HG02642 (cell line): ENCODE measurements around the gene ARVCF.
"Not testable (repeated sequence)": the region's sequence is repeated elsewhere in the genome, so short reads cannot be mapped to it uniquely, and the experiment has no call there.

Source experiments
- ATAC-seq: cut with Tn5 transposase; IDR thresholded peaks from one replicate; pipeline ENCODE4 v1.9.1; 2021; ENCODE audit warnings: mild to moderate bottlenecking; ENCODE audit not compliant: unreplicated experiment, poor library complexity

The ARVCF gene

DNA sequence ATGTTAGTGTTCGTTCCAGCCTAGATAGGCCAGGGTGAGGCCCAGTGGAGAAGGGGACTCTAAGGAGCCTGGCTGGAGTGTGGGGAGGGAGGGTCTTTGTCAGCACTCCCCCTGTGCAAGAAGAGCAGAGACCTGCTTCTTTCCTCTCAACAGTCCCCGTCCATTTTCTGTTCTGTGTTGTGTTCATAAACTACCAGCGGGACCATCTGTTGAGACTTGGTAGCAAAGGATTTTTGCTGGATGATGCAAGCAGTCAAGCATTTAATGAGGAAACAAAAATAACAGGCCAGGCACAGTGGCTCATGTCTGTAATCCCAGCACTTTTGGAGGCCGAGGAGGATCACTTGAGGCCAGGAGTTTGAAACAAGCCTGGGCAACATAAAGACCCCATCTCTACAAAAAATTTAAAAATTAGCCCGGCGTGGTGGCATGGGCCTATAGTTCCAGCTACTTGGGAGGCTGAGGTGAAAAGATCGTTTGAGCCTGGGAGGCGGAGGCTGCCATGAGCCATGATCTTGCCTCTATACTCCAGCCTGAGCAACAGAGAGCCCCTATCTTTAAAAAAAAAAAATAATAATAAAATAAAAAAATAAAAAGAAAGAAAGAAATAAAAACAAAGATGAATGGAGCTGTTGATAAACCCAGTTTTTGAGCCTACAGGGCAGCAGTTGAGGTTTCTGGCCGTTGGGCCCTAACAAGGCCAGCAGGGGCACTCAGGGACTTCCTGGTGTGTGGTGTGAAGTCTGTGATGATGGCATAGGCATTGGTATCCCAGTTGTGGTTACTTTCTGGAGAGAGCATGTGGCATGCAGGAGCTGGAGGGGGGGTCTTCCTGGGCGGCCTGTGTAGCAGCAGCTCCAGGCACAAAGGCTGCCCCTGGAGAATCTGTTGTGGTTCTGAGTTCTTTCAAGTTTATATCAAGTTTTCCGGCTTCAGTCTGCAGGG lies 73.3 kb downstream of the ARVCF start:
- no peak for ATAC-seq

DNA sequence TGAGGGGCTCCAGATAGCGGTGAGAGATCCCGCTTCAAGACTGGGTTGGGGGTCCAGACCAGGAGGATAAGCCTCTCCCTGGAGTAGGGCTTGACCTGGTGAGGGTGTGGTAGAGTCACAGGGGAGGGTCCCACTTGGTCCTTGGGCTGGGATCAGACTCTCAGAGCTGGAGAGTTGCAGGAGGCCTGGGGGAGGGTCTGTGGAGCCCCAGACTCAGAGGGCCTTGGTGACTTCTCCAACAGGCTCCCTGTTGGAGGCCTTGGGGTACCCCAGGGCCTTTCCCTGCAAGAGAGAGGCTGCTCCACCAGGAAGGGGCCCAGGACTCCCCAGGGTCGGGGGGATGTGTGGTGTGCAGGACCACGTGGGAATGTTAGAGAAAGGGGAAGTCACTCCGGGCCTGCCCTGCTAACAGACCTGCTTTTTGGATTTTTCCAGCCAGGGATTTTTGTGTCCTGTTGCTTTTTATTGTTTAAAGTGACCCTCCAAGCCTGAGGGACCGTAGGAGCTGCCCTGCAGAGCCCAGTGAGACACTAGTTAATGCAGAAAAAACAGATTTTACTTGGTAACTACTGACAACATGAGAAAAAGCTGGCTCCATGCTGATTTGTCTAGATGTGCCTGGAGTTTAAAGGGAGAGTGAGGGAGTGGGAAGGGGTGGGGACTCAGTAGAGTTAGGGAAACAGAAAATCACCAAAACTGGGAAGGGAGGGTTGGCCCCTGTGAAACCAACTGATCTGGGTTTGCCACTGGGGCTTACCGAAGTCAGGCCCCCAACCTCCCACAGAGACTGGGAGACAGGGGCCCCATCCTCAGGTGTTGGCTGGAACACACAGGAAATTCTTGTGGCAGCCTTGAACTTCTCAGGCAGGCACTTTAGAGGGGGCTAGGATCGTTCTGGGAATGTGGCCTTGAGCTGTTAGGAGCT lies 74.2 kb downstream of the ARVCF start:
- peak; percentile 33 for ATAC-seq

DNA sequence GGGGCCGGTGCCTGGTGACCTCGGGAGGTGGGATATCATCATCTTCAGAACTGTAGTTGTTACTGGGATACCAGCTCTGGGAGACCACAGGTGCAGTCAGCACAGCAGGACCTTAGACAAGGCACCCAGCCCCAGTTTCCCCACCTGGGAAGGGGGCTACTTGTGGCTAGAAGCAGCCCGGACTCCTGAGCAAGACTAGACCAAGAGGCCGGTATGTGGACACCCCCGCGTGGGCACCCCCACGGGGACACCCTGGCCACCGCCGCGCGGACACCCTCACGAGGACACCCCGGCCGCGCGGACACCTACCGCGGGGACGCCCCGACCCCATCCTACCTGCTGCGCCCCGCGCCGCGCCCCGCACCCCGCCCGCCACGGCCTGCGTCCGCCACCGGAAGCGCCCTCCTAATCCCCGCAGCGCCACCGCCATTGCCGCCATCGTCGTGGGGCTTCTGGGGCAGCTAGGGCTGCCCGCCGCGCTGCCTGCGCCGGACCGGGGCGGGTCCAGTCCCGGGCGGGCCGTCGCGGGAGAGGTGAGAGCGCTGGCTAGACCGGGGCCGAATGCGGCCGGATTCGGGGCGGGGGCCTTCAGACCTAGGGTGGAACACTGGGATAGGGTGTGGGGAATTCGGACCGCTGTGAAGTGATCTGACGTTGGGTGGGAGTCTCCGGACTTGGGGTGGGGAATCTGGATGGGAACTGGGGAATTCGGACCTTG lies 75.1 kb downstream of the ARVCF start, which contains the start of the genes COMT and TXNRD2:
Gene COMT, plus strand, starts transcription at position 408 of the 718 bp plus-strand sequence. CDS start 20,755 bp downstream, outside the sequence.
Gene TXNRD2, minus strand, starts transcription at position 454 of the 718 bp plus-strand sequence. Its CDS starts 15 bp downstream, at position 439.
- ATAC-seq, result peak; percentile 70

DNA sequence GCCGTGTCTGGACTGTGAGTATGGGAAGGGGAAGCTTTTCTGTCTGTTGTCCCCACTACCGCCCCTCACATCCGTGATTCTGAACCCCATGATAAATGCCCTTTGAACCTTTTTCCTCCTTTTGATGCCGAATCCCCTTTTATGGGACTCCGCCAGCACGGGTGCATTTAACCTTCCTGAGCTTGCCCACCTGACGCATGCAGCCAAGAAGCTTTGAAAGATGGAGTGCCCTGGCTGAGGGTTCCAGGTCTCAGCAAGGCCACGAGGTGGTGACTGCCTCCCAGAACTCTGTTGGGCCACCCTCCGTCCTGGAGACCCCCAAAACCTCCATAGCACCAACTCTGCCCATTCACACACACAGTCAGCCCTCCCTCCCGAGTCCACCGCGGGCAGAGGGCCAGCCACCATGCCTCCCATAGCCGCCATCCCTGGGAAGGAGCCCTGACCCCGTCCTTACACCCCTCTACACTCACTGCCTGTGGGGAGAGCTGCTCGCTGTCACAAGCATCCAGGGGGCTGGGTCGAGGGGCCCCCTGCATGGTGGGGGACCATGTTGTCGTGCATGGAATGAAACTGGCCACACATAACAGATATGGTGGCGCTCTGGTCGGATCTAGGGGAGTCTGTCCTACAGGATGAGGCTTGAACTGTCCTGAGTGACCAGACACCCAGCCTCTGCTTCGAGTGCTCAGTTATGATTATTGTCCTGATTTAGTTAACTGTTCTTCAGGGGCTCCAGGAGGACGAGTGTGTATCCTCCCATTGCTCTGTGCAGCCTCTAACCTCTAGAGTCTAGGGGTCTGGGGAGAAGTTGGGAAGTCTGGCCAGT lies 75.9 kb downstream of the ARVCF start:
- ATAC-seq, result no peak

DNA sequence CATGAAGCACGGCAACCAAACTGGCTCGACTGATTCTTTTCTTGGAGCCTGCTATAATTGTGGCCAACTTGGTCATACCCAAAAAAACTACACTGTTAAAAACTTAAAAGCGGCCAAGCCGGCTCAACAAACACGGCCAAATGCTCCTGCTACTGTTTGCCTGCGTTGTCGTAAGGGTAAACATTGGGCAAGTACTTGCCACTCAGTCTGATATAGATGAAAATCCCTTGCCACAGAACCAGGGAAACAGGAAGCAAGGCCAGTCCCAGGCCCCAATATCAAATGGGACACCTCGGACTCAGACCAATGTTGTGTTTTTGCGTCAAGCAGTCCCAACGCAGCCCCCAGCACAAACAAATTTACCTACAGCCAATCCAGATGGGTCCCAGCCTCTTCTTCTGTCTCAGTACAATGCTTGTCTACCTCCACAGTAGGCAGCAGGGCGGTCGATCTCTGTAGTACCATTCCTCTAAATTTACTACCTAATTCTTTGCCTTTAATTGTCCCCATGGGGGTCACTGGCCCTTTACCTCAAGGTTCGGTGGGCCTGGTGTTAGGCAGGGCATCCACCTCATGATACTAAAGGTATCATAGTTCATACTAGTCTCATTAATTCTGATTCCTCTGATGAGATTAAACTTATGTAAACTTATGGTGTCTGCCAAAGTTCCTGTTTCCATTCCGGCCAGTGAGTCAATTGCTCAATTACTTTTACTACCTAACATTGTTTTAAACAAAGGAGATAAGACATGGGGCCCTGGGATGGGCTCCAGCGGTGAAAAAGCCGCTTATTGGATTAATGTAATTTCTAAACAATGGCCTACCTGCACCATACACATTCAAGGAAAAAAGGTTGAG lies 78.8 kb downstream of the ARVCF start:
- no peak for ATAC-seq

GRCh38 chr22:19936513-19936912 lies 80.1 kb downstream of the ARVCF start:
- no peak for ATAC-seq

DNA sequence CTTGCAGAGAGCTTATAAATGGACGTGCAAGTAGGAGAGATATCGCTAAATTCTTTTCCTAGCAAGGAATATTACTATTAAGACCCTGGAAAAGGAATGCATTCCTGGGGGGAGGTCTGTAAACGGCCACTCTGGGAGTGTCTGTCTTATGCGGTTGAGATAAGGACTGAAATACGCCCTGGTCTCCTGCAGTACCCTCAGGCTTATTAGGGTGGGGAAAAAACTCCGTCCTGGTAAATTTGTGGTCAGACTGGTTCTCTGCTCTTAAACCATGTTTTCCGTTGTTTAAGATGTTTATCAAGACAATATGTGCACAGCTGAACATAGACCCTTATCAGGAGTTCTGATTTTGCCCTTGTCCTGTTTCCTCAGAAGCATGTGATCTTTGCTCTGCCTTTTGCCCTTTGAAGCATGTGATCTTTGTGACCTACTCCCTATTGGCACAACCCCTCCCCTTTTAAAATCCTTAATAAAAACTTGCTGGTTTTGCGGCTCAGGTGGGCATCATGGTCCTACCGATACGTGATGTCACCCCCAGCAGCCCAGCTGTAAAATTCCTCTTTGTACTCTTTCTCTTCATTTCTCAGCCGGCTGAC lies 81.4 kb downstream of the ARVCF start:
- not testable (repeated sequence) for ATAC-seq

GRCh38 chr22:19933341-19934241 lies 83.0 kb downstream of the ARVCF start:
- ATAC-seq, result no peak

- no peak for ATAC-seq
Observed at GRCh38 chr22:19932367-19933206, 84.0 kb downstream of the ARVCF start.

GRCh38 chr22:19931514-19931913 lies 85.1 kb downstream of the ARVCF start:
- no peak for ATAC-seq

- no peak for ATAC-seq
Observed at GRCh38 chr22:19930551-19931486, 85.8 kb downstream of the ARVCF start.

DNA sequence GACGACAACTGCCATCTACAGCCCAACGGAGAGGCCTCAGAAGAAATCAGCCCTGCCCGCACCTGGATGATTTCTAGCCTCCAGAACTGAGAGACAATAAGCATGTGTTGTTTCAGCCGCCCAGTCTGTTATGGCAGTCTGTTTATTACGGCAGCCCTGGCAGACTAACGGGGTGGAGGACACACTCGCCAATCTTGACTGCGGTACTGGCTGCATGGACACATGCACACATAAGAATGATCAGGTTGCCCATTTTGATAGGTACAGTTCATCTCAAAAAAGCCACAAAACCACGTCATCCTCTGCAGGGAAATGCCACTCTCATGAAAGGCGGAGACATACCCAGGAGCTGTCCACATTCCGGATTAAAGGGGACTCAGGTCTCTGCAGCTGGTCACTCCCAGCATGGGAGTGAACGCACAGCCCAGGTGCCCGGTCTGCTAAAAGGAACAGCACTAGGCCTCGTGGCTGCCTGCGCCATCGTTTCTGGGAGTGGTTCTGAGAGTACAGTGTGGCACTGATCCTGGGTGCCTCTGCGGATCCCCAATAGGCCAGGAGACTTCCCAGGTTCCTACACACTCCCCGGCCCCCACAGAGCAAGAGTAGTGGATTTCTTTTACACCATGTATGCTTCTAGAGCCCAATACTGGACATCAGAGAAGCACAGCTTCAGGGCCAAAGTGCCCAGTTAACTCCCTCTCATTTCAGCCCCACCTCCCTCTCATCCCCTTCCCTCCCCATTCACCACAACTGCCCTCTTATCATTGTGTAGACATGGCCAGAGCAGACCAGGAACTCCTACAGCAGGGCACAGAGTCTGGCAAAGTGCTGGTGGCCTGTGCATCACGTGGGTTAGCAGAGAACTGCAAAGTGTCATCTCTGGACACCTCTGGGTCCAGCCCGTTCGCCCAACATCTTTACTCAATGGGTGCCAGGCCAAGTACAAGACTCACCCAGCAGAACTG lies 86.8 kb downstream of the ARVCF start:
- no peak for ATAC-seq

DNA sequence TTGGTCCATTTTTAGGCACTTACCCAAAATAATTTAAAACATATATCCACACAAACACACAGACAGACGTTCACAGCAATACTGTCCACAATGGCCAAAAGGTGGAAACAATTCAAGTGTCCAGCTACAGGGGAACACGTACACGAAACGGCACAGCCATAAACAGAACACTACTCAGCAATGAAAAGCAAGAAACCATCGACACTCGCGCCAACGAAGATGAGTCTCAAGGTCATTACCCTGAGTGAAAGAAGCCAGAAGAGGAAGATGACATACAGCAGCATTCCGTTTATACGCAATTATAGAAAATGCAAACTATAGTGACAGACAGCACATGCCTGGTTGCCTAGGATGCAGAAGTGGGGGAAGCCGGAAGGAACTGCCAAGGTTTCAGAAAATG lies 88.4 kb downstream of the ARVCF start:
- no peak for ATAC-seq

- no peak for ATAC-seq
Observed at GRCh38 chr22:19927696-19928095, 88.9 kb downstream of the ARVCF start.
